ENCODE results near the gene C10orf71.

C10orf71 gene

DNA sequence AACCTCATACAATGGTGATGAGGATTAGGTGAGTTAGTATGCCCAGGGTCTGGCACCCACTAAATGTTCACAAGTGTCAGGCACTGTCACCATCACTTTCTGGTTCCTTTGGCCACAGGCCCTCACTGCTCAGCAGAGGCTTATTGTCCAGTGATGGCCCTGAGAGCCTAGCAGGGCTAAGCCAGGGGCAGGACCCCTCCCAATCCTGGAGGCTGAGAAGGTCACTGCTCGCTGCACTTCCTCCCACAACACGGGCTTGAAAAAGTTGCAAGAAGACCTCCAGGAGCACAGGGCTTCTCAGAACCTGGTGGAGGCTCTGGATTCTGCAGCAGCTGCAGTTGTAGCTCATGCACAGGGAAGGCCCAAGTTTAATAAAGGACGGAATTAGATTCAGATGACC is 48.9 kb downstream of the C10orf71 start:
- TF ChIP-seq YY1 (IDR thresholded peaks at IDR 0.05; ENCODE audit: low read depth) = no peak
- TF ChIP-seq ZBTB7A (IDR thresholded peaks at IDR 0.05; ENCODE audit: low read depth) = no peak
- TF ChIP-seq EP300 (IDR thresholded peaks at IDR 0.05; ENCODE audit: borderline replicate concordance) = no peak
- TF ChIP-seq, protein P1, sequence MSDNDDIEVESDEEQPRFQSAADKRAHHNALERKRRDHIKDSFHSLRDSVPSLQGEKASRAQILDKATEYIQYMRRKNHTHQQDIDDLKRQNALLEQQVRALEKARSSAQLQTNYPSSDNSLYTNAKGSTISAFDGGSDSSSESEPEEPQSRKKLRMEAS (IDR thresholded peaks at IDR 0.05) = no peak
- TF ChIP-seq, protein P2, sequence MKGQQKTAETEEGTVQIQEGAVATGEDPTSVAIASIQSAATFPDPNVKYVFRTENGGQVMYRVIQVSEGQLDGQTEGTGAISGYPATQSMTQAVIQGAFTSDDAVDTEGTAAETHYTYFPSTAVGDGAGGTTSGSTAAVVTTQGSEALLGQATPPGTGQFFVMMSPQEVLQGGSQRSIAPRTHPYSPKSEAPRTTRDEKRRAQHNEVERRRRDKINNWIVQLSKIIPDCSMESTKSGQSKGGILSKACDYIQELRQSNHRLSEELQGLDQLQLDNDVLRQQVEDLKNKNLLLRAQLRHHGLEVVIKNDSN (IDR thresholded peaks at IDR 0.05) = no peak
- TF ChIP-seq CEBPB (IDR thresholded peaks at IDR 0.05) = no peak
- TF ChIP-seq EGR1 (IDR thresholded peaks at IDR 0.05) = no peak
- no peak for TF ChIP-seq NFIC (IDR thresholded peaks at IDR 0.05)
- no peak for TF ChIP-seq CREB1 (IDR thresholded peaks at IDR 0.05; ENCODE audit: low read depth)
- no peak for TF ChIP-seq TAF1 (IDR thresholded peaks at IDR 0.05; ENCODE audit: low read depth)
- TF ChIP-seq, protein P3, sequence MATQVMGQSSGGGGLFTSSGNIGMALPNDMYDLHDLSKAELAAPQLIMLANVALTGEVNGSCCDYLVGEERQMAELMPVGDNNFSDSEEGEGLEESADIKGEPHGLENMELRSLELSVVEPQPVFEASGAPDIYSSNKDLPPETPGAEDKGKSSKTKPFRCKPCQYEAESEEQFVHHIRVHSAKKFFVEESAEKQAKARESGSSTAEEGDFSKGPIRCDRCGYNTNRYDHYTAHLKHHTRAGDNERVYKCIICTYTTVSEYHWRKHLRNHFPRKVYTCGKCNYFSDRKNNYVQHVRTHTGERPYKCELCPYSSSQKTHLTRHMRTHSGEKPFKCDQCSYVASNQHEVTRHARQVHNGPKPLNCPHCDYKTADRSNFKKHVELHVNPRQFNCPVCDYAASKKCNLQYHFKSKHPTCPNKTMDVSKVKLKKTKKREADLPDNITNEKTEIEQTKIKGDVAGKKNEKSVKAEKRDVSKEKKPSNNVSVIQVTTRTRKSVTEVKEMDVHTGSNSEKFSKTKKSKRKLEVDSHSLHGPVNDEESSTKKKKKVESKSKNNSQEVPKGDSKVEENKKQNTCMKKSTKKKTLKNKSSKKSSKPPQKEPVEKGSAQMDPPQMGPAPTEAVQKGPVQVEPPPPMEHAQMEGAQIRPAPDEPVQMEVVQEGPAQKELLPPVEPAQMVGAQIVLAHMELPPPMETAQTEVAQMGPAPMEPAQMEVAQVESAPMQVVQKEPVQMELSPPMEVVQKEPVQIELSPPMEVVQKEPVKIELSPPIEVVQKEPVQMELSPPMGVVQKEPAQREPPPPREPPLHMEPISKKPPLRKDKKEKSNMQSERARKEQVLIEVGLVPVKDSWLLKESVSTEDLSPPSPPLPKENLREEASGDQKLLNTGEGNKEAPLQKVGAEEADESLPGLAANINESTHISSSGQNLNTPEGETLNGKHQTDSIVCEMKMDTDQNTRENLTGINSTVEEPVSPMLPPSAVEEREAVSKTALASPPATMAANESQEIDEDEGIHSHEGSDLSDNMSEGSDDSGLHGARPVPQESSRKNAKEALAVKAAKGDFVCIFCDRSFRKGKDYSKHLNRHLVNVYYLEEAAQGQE (IDR thresholded peaks at IDR 0.05; ENCODE audit: low read depth) = no peak
- no peak for TF ChIP-seq TCF12 (IDR thresholded peaks at IDR 0.05; ENCODE audit: low read depth)

DNA sequence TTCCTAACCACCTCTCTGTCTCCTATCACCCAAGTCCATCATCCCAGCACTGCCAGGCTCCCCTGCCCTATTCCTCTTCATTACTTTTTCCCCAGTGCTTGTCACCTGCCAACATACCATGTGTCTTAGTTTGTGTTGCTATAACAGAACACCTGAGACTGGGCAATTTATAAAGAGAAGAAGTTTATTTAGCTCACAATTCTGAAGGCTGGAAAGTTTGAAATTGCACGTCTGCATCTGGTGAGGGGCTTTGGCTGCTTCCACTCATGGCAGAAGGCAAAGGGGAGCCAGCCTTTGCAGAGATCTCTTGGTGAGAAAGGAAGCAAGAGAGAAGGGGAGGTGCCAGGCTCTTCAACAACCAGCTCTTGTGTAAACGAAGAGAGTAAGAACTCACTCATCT is 49.6 kb downstream of the C10orf71 start:
- TF ChIP-seq CEBPB (IDR thresholded peaks at IDR 0.05) (no peak), EGR1 (IDR thresholded peaks at IDR 0.05) (no peak), ZBTB7A (IDR thresholded peaks at IDR 0.05; ENCODE audit: low read depth) (no peak), FOXM1 (IDR thresholded peaks at IDR 0.05; ENCODE audit: borderline replicate concordance, low read depth) (no peak), RAD21 (IDR thresholded peaks at IDR 0.05; ENCODE audit: low read depth) (no peak), EP300 (IDR thresholded peaks at IDR 0.05; ENCODE audit: borderline replicate concordance) (no peak), YY1 (IDR thresholded peaks at IDR 0.05; ENCODE audit: low read depth) (no peak), CREB1 (IDR thresholded peaks at IDR 0.05; ENCODE audit: low read depth) (no peak), TAF1 (IDR thresholded peaks at IDR 0.05; ENCODE audit: low read depth) (no peak), NFIC (IDR thresholded peaks at IDR 0.05) (no peak), TCF12 (IDR thresholded peaks at IDR 0.05; ENCODE audit: low read depth) (no peak), TEAD4 (IDR thresholded peaks at IDR 0.05) (no peak)
- TF ChIP-seq, protein P2 (IDR thresholded peaks at IDR 0.05) = no peak
- TF ChIP-seq, protein P3 (IDR thresholded peaks at IDR 0.05; ENCODE audit: low read depth) = no peak
- TF ChIP-seq, protein P1 (IDR thresholded peaks at IDR 0.05) = no peak

DNA sequence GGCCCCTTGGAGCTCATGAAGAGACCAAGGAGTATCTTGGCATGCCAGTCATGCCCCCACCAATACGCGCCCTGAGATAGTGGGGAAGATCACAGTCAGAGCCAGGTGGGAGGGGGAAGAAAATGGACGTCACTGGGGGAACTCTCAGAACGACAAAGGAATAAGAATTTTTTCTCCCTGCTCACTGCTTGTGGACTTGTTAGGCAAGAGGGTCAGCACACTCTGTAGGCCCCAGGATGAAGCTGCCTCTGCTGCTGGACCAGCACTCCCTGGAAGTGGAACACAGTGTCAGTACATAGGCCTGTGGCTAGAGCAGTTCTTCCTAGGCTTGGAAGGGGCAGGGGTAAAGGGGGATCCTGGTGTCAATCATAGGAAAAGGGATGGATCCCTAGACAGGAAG is 50.4 kb downstream of the C10orf71 start:
- TF ChIP-seq FOXM1 (IDR thresholded peaks at IDR 0.05; ENCODE audit: borderline replicate concordance, low read depth) = no peak
- no peak for TF ChIP-seq CEBPB (IDR thresholded peaks at IDR 0.05)
- no peak for TF ChIP-seq EGR1 (IDR thresholded peaks at IDR 0.05)
- TF ChIP-seq CREB1 (IDR thresholded peaks at IDR 0.05; ENCODE audit: low read depth) = no peak
- no peak for TF ChIP-seq TCF12 (IDR thresholded peaks at IDR 0.05; ENCODE audit: low read depth)
- TF ChIP-seq EP300 (IDR thresholded peaks at IDR 0.05; ENCODE audit: borderline replicate concordance) = no peak
- no peak for TF ChIP-seq YY1 (IDR thresholded peaks at IDR 0.05; ENCODE audit: low read depth)
- TF ChIP-seq, protein P3 (IDR thresholded peaks at IDR 0.05; ENCODE audit: low read depth) = no peak
- no peak for TF ChIP-seq TAF1 (IDR thresholded peaks at IDR 0.05; ENCODE audit: low read depth)
- no peak for TF ChIP-seq NFIC (IDR thresholded peaks at IDR 0.05)
- TF ChIP-seq TEAD4 (IDR thresholded peaks at IDR 0.05) = no peak
- TF ChIP-seq, protein P1 (IDR thresholded peaks at IDR 0.05) = no peak
- TF ChIP-seq, protein P2 (IDR thresholded peaks at IDR 0.05) = no peak
- no peak for TF ChIP-seq RAD21 (IDR thresholded peaks at IDR 0.05; ENCODE audit: low read depth)
- no peak for TF ChIP-seq ZBTB7A (IDR thresholded peaks at IDR 0.05; ENCODE audit: low read depth)

DNA sequence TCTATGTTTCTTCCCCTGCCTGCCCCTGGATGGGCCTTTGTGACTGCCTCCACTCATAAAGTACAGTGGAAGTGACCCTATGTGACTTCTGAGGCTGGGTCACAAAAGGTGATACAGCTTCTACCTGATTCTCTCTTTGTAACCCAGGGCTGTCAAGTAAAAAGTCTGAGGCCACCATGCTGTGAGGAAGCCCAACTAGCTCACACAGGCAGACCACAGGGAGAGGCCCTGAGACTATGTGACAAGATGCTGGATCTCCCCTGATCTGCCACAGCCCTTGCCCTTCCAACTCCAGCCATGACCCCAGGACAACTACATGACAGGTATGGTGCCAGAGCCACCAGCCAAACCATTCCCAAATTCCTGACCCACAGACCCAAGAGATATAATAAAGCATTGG is 51.2 kb downstream of the C10orf71 start:
- TF ChIP-seq FOXM1 (IDR thresholded peaks at IDR 0.05; ENCODE audit: borderline replicate concordance, low read depth) (no peak), EGR1 (IDR thresholded peaks at IDR 0.05) (no peak), NFIC (IDR thresholded peaks at IDR 0.05) (no peak), RAD21 (IDR thresholded peaks at IDR 0.05; ENCODE audit: low read depth) (no peak), EP300 (IDR thresholded peaks at IDR 0.05; ENCODE audit: borderline replicate concordance) (no peak), ZBTB7A (IDR thresholded peaks at IDR 0.05; ENCODE audit: low read depth) (no peak), TCF12 (IDR thresholded peaks at IDR 0.05; ENCODE audit: low read depth) (no peak)
- TF ChIP-seq, protein P1 (IDR thresholded peaks at IDR 0.05) = no peak
- TF ChIP-seq, protein P3 (IDR thresholded peaks at IDR 0.05; ENCODE audit: low read depth) = no peak
